VCaP (cell line): Measurements from ENCODE around the gene CFDP1.

ENCODE experiments used
- H3K27ac ChIP-seq: fragments of 450-650 bp; 2 replicates; pipeline ENCODE4 v1.5.1; 2017
- CTCF ChIP-seq: fragments of 450-650 bp; conservative IDR thresholded peaks from 2 replicates; pipeline ENCODE4 v1.5.1; 2017; ENCODE audit warnings: mild to moderate bottlenecking, moderate library complexity

Gene CFDP1

GRCh38 chr16:75326333-75326732, 107.0 kb downstream of the CFDP1 start:
- H3K27ac ChIP-seq, result no peak overlapping the region
- no peak for TF ChIP-seq CTCF

DNA sequence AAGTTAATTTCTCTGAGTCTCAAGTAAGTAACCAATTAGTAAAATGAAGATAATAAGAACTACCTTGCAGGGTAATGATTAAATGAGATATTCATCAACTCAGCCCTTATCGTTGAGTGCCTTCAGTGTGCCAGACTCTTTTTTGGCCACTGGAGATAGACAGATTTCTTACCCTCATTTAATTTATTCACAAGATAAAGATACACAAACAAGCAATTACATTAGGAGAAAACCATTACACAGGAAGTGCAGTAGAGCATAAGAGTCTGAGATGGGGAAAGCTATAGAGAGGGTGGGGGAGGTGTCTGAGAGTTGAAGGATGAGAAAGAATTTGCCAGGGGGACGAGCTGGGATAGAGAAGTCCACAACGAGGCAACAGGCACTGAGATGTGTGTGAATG, 109.4 kb downstream of the CFDP1 start:
- TF ChIP-seq CTCF, result no peak
- no peak overlapping the region for H3K27ac ChIP-seq

DNA sequence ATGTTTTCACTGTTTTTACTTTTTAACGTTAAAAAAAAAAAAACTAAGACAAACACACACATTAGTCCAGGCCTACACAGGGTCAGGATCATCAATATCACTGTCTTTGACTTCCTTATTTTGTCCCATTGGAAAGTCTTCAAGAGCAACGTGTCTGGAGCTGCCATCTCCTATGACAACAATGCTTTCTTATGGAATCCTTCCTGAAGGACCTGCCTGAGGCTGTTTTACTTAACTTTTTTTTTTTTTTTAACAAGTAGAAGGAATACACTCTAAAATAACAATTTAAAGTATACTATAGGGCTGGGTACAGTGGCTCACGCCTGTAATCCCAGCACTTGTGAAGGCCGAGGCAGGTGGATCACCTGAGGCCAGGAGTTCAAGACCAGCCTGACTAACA, 110.1 kb downstream of the CFDP1 start:
- no peak overlapping the region for H3K27ac ChIP-seq

DNA sequence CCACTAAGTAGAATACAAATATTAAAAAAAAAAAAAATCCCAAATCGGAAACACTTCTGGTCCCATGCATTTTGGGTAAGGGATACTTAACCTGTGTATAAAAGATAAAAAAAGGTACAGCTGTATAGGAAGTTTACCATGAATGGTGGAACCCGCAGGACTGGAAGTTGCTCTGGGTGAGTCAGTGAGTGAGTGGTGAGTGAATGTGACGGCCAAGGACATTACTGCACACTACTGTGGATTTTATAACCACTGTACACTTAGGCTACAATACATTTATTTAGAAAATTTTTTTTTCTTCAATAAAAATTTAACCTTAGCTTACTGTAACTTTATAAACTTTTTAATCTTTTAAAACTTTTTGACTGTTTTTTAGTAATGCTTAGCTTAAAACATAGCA, 110.6 kb downstream of the CFDP1 start:
- TF ChIP-seq CTCF, result no peak
- no peak overlapping the region for H3K27ac ChIP-seq

More for the DNA sequence above, 110.1 kb downstream of the CFDP1 start:
- no peak for TF ChIP-seq CTCF

DNA sequence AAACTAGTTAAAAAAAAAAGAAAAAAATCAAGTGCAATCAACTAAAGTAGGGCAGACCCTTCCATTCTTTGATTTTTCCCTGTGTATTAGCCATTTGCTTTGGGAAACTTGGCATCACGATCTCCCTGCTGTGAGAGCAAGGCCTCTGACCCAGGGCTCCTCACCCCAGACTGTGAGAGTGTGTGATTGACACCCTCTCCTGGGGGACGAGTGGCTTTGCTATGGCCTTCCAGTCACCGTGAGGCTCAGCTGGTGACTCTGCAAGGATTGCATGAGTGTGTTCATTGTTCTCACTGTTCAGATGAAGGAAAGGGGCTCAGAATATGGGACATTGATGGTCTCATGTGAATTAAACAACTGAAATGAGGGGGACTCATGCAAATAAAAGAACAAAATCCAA, 112.9 kb downstream of the CFDP1 start:
- H3K27ac ChIP-seq, result no peak overlapping the region
- TF ChIP-seq CTCF, result no peak

- TF ChIP-seq CTCF, result no peak
- H3K27ac ChIP-seq, result no peak overlapping the region
Observed at GRCh38 chr16:75319513-75320411, 113.5 kb downstream of the CFDP1 start.

GRCh38 chr16:75318737-75319136, 114.6 kb downstream of the CFDP1 start:
- TF ChIP-seq CTCF, result no peak
- H3K27ac ChIP-seq, result no peak overlapping the region
